ENCODE data around the gene GUCA1A.
A peak's percentile ranks its signal among the peaks of the same experiment; 100 is the strongest.

The GUCA1A gene

GRCh38 chr6:42138190-42138589 lies 35.0 kb upstream of the GUCA1A start:
- H3K4me3 ChIP-seq (ENCODE audit: low read depth, low read length), result no peak overlapping the region
- TF ChIP-seq CTCF (IDR thresholded peaks at IDR 0.05; ENCODE audit: low read depth, low read length), result no peak

- no peak for TF ChIP-seq CTCF (IDR thresholded peaks at IDR 0.05; ENCODE audit: low read depth, low read length)
- H3K4me3 ChIP-seq (ENCODE audit: low read depth, low read length), result no peak overlapping the region
Observed at GRCh38 chr6:42138630-42139619, 34.2 kb upstream of the GUCA1A start.

- H3K4me3 ChIP-seq (ENCODE audit: low read depth, low read length), result no peak overlapping the region
- no peak for TF ChIP-seq CTCF (IDR thresholded peaks at IDR 0.05; ENCODE audit: low read depth, low read length)
Observed at GRCh38 chr6:42140032-42140431, 33.1 kb upstream of the GUCA1A start.

GRCh38 chr6:42140756-42141602 lies 32.2 kb upstream of the GUCA1A start:
- H3K4me3 ChIP-seq (ENCODE audit: low read depth, low read length), result peak overlapping the region; percentile 79
- no peak for TF ChIP-seq CTCF (IDR thresholded peaks at IDR 0.05; ENCODE audit: low read depth, low read length)

- H3K4me3 ChIP-seq (ENCODE audit: low read depth, low read length), result peak overlapping the region; percentile 79
- TF ChIP-seq CTCF (IDR thresholded peaks at IDR 0.05; ENCODE audit: low read depth, low read length), result no peak
Observed at GRCh38 chr6:42141603-42142117, 31.5 kb upstream of the GUCA1A start.

- H3K4me3 ChIP-seq (ENCODE audit: low read depth, low read length), result peak within 1 kb of the TSS; percentile 79
- no peak for TF ChIP-seq CTCF (IDR thresholded peaks at IDR 0.05; ENCODE audit: low read depth, low read length)
Observed at GRCh38 chr6:42142118-42142835, 30.9 kb upstream of the GUCA1A start, which contains the start of gene C6orf132. Gene C6orf132 (minus strand): TSS chr6:42142620. CDS start chr6:42142444, 176 bp downstream.

Data from WI38 (cell line).